GM18520 (cell line): Measurements from ENCODE around the gene DBN1.

Experiments
- ATAC-seq: cut with Tn5 transposase; IDR thresholded peaks from one replicate; pipeline ENCODE4 v1.9.1; 2021; ENCODE audit not compliant: unreplicated experiment

DBN1 gene

GRCh38 chr5:177457852-177458681 is 15.4 kb downstream of the DBN1 start:
- ATAC-seq, result no peak

- ATAC-seq, result no peak
These were observed 16.2 kb downstream of the DBN1 start for GRCh38 chr5:177456976-177457851.

GRCh38 chr5:177456591-177456964 is 16.9 kb downstream of the DBN1 start:
- ATAC-seq, result no peak

- ATAC-seq, result peak; percentile 5
These were observed 17.5 kb downstream of the DBN1 start for GRCh38 chr5:177455661-177456590.

- peak; percentile 30 for ATAC-seq
These were observed 18.3 kb downstream of the DBN1 start for GRCh38 chr5:177455036-177455660.

- ATAC-seq, result peak; percentile 50
These were observed 18.9 kb downstream of the DBN1 start for GRCh38 chr5:177454397-177455035.

GRCh38 chr5:177453852-177454396 is 19.5 kb downstream of the DBN1 start:
- peak; percentile 2 for ATAC-seq

- ATAC-seq, result no peak
These were observed 20.5 kb downstream of the DBN1 start for GRCh38 chr5:177452688-177453638.

GRCh38 chr5:177450667-177451424 is 22.6 kb downstream of the DBN1 start:
- no peak for ATAC-seq

- ATAC-seq, result no peak
These were observed 24.0 kb downstream of the DBN1 start for GRCh38 chr5:177449140-177450061.

GRCh38 chr5:177448244-177448950 is 25.0 kb downstream of the DBN1 start:
- no peak for ATAC-seq

GRCh38 chr5:177447611-177448243 is 25.7 kb downstream of the DBN1 start:
- ATAC-seq, result no peak

GRCh38 chr5:177447066-177447610 is 26.3 kb downstream of the DBN1 start:
- peak; percentile 21 for ATAC-seq

GRCh38 chr5:177446200-177447065 is 27.0 kb downstream of the DBN1 start, which contains the start of gene PRR7:
Gene PRR7, plus strand, starts transcription at chr5:177446814. Its CDS starts 8,254 bp downstream, at chr5:177455068.
- peak; percentile 36 for ATAC-seq

- no peak for ATAC-seq
These were observed 27.6 kb downstream of the DBN1 start for GRCh38 chr5:177445917-177446199.
